ENCODE measurements around the gene PDGFA.

The PDGFA gene

DNA sequence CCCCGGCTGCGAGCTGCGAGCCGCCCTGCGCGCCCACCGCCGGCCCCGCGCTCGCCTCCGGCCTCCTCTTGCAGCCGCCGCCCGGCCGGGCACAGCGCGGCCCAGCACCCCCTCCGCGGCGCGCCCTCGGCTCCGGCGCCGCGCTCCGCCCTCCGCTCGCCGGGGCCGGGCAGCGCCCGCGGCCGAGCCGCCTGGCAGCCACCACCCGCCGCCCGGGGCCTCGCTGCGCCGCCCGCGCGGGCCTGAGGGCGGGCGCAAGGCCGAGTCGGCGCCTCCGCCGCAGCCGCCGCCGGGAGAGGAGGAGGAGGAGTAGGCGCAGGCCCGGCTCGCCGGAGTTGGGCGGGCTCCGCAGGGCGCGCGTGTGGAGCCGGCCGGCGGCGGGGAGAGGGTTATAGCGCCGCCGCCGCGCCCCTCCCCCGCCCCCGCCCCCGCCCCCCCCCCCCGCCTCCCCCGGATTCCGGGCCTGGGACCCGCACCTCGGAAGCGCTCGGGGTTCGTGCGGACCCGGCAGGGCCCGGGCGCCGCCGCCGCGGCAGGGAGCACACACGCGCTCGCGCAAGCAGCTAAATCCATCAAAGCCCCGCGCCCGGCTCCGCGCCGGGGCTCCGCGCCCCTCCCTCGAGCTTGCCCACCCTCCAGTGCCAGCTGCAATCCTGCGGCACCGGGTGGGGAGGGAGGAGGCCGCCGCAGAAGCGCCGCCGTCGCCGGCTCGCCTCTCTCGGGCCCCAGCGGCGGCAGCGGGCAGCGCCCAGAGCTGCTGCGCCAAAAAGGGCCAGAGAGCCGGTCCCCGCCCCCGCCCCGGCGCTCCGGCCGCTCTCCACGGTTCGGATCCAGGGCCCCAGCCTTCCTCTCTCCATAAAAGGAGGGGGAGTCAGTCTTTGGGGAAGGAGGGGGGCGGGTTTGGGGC is at the start of gene PDGFA:
Gene PDGFA (minus strand): TSS at position 363 of the 907 bp plus-strand sequence. CDS start 845 bp downstream, outside the sequence.
- peak; percentile 64 for DNase-seq (ENCODE audit: low spot score)

DNA sequence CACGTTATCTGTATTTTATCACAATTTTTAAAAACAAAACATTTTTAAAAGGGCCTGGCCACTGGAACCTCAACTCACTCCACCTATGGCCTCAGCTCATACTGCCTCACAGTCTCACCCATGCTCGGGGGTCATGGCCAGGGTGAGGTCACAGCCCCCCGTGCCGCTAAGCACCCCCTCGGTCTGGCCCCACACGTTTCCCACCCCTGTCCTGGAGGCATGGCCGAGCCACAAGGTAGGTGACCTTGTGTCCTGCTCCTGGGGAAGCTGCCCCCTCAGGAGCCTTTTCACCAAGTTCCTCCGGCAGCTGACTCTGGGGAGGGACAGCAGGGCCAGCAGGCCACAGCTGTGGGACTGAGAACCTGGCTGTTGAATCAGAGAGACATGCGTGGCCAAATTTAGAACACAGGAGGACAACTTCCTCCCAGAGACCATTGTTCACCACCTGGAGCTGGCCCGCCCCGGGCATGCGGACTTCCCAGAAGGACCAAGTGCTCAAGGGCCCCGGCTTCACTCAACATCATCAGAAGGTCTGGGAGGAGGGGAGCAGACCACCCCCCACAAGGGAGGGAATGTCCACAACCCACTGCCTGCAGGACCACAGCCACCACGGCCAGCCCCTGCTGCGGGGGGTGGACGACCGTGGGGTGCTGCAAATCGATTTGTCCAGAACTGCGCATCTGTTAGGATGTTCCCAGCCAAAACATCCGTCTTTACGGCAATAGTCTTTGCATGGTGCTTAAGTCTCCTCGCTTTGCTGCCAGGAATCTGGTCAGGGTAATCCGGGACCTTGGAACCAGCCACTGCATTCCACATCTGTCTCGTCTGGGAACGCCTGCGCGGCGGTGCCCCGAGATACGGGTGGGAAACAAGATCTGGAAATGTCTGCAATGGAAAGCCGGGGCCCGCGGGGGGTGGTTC is 48.6 kb upstream of the PDGFA start:
- DNase-seq (ENCODE audit: low spot score), result peak; percentile 59

DNA sequence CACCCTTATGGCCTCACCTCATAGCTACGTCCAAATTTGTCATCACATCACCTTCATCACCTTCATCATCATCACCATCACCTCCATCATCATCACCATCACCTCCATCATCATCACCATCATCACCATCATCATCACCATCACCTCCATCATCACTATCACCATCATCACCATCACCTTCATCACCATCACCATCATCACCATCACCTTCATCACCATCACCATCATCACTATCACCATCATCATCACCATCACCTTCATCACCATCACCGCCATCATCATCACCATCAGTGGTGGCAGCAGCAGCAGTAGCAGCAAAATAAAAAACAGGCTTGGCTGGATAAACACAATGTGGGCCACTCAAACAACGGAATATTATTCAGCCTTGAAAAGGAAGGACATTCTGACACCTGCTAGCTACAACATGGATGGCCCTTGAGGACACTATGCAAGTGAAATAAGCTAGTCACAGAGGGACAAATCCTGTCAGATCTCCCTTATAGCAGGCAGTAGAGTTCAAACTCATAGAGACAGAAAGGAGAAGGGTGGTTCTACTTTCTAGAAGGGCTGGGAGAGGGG is 47.7 kb upstream of the PDGFA start:
- no peak for DNase-seq (ENCODE audit: low spot score)

DNA sequence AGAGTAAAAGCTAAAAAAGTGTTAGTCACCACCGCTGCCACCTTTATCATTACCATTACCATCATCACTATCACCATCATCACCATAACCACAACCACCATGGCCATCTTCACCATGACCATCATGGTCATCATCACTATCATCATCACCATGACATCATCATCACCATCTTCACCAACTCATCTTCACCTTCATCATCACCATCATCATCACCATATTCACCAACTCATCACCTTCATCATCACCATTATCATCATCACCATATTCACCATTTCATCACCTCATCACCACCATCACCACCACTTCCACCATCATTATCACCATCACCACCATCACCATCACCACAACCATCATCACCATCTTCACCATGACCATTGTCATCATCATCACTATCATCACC is 46.5 kb upstream of the PDGFA start:
- DNase-seq (ENCODE audit: low spot score), result no peak

DNA sequence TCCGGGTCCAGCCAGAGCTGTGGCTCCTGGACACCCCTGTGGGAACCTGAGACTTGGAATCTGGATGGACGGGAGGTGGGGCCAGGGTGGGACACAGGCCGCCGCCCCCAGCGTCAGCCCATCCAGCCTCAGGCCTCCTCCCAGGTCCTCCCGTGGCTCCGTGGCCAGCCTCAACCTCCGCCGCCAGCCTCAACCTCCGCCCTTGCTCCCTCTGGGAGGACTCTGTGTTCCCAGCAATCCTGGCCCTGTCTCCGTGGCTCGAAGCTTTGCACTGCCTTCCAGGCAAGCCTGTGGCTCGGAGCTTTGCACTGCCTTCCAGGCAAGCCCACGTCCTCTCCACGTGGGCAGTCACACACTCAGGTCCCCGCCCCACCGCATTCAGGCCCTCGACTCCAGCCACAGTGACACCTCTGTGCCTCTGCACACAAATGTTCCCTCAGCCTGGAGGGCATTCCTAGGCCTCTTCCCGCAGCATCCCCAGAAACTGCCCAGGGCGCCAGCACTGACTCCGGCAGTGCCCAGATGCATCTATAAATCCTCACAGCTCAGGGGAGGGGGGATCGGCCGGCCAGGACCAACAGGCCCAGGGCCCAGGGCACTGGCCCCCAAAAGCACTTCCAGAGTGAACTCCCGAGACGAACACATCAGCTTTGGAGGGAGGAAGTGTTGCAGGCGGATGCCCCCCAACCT is 44.7 kb upstream of the PDGFA start:
- no peak for DNase-seq (ENCODE audit: low spot score)

DNA sequence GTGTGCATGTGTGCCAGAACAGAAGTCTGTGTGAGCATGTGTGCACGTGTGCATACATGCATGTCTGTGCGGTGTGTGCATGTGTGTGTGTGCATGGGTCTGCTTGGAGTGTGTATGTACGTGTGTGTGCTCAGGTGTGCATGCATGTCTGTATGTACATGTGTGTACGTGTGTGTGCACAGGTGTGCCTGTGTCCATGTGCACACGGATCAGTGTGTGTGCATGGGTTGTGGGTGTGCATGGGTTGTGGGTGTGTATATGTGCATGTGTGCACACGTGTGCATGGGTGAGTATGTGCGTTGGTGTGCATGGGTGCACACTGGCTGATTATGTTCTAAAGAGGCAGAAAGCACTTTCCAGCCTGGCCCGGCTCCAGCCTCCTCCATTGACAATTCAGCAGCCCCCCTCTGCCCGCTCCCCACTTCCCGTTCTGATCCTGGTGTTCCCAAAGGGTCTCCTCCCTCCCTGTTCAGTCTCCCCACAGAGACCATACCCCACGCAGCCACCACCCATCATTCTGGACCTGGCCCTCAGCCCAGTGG is 44.1 kb upstream of the PDGFA start:
- DNase-seq (ENCODE audit: low spot score), result no peak

DNA sequence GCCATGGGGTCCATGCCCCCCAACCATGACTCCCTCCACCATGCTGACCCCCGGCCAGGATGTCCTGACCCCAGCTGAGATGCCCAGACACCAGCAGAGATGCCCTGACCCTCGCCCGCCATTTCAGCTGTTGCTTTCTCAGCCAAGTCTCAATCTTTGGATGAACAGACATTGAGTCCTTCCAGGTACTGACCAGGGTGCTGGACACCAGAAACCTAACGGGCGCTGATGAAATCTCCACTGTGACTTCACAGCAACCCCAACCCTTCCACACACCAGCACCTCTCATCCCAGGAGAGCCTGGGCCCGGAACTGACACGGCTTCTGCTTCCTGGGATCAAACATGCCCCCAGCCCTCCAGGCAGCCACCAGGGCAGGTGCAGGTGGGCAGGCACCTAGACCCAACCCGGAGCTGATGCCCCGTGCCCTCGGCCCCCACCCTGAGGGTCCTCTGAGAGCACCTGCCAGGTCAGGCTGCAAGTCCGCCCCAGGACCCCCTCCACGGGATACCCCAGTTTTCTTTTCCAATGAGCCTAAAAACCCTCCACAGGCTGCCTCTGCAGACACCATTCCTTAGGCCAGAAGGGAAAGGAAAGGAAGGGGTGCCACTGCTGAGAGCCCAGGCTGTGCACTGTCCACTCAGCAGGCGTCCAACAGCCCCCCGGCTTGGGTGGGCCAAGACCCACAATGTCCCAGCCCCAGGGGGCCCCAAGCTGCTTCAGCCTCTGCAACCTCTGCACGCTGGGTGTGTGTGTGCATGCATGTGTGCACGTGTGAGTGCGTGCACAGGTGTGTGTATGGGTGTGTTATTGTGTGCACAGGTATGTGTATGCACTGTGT is 43.4 kb upstream of the PDGFA start:
- DNase-seq (ENCODE audit: low spot score), result no peak

DNA sequence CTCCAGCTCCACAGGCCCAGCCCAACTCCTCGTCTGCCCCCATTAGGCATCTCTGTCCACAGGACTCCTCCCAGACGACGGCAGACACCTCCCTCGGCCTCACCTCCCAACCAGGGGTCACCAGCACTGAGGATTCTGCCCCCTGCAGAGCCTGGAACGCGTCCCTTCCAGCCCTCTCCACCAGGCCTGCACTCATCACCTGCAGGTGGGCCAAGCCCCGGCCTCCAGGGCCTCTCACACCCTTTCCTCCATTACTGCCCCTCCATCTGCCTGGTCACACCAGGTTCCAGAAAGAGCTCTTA is 42.7 kb upstream of the PDGFA start:
- no peak for DNase-seq (ENCODE audit: low spot score)

DNA sequence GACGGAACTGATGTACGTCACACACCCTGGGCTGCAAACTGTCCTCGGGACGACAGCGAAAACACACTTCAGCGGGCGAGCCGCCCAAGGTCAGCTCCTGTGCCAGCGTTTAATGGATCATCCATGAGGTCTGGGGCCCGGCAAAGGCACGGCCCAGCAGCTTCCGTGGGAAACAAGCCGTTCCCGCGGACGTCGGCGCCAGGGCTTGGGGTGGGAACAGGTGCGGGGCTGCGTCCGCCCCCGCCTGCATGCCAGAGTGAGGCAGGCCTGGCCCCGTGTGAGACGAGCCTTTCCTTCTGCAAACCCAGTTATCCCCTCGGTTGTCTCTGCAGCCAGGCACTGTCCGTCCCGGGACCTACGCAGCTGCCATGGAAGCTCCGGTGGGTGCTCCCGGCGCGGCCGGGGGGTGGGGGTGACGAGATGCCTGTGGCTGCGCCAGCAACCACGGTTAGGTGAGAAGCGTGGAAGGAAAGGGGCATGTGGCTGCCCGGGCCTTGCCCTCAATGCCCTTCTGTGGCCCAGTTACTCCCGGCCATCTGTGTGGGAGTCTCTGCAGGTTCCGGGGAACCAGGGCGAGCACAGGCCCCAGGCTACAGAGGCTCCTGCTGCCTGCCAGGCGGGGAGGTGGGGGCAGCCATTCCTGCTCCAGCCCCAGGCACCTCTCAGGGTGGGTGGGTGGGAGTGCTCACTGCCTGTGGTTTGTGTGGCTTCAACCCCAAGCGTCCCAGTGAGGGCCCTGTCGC is 42.2 kb upstream of the PDGFA start:
- DNase-seq (ENCODE audit: low spot score), result no peak

DNA sequence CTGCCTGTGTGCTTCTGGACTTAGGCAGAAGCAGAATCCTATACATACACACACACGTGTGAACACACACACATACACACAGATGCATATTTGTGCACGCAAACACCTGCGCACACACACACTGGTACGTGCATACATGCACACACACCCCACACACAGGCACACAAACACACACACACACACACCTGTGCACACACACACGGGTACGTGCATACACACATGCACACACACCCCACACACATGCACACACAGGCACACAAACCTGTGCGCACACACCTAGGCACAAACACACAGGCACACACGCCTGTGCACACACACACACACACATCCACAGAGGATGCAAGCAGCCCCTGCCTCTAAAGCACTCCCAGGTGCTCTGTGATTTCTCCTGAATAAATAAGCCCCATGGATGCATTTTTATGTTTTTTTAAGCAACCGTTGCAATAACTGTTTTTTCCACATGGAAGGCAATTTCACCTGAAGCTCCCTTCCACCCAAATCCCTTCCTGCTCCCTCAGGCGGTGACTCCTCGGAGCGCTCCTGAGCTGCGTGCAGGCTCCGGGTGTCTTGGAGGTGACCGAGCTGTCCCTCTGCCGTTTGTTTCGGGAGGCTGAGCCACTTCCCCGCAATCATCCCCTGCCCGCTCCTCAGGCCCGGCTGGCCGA is 41.5 kb upstream of the PDGFA start:
- no peak for DNase-seq (ENCODE audit: low spot score)

DNA sequence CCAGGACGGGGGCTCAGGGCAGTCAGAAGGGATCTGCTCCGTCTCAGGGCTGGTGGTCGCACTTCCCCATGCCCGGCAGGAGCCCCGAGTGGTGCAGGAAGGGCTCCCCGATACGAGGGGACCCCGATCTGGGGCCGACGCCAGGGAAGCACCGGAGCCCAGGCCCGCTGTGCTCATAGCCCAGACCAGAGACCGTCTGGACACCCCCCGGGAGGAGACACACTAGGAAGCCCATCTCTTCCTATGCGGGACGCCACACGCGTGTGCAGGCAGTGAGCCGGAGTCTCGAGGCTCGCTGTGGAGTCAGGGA is 39.7 kb upstream of the PDGFA start:
- DNase-seq (ENCODE audit: low spot score), result no peak

DNA sequence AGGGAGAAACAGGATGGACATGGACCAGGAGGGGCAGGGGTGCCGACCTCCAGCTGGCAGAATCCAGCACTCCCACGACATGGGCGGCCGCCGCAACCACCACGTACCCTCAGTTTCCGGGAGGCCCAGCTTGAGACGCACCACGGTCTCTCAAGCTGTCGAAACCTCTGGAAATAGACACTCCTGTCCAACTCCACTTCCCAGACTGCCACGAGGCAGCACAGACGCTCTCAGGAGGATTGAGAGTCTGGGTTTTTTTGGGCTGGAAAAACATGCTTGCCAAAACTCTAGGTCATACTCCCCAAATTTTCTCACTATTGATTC is 37.9 kb upstream of the PDGFA start:
- no peak for DNase-seq (ENCODE audit: low spot score)

DNA sequence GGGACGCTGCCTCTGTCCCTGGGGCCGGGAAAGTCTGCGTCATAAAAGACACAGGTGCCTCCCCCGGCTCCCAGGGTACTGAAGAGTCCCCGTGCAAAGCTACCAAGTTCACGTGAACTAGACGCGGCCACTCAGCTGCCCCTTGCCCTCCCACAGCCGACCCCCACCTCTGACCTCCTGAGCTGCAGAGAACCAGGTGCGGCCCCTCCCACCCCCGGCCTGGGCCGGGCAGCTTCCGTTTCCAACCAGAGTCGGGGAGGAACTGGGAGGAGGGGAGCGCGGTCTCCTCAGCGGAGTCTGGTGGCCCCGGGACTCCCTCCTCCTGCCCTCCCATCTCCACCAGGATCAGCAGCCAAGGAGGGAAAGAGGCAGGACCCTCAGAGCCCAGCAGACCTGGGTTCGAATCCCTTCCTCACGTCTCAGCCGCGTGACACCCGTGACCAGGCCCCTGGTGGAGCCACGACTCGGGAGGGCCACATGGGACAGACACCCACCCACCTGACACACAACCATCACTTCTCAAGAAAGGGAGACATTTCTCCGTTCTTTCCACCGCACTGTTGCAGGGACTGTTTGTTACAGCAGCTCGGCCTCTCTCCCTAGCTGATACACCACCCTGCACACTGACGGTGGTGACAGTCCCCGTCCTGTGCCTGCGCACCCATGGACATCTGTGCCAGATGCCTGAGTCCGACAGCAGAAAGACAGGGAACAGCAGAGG is 37.4 kb upstream of the PDGFA start:
- no peak for DNase-seq (ENCODE audit: low spot score)

DNA sequence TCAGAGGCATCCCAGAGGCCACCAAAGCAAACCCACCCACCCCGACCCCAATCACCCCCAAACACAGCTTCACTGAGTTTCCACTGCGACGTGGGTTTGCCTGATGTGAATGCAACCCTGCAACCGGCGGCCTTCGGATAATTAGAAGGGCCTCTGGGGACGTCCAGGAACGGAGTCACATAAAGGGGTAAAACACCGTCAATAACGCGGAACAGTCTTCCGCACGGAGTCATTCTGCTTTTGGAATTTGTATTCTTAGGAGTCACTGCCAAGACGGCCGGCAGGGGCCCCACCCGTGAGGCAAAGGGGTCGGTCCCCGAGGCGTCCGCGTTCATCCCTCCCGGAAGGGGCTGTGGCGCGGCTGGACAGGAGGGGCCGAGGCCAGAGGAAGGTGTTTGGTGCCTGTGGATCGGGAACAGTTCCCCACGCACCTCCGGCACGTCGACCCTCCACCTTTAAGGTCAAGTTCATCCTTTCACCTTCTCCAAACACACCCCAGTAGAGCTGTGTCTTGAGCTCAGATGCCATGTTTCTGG is 36.7 kb upstream of the PDGFA start:
- no peak for DNase-seq (ENCODE audit: low spot score)

DNA sequence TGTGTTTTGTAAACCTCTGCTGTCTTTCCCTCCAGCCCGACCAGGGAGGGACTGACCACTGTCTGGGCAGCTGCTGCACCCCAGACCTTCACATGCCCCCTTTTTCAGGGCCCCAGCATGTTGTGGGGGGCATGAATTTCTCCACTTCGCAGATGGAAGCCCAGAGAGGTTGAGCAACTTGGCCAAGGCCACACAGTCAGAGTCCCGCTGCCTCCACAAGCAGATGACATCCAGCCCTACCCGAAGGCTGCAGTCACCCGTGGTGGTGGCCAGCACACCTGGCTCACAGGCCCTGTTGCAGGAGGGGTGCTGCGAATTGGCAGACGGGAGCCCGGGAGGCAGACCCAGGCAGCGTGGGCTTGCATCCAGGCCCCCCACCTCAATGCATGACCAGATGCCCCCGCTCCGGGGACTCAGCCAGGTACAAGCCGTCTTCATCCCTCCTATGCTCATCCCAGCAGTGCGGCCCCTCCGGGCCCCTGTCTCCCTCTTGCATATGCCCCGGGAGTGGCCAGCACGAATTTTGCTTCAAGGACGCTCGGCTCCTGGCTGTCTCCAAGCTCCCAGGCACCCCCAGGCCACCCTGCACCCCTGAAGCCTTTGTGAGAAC is 36.0 kb upstream of the PDGFA start:
- no peak for DNase-seq (ENCODE audit: low spot score)

DNA sequence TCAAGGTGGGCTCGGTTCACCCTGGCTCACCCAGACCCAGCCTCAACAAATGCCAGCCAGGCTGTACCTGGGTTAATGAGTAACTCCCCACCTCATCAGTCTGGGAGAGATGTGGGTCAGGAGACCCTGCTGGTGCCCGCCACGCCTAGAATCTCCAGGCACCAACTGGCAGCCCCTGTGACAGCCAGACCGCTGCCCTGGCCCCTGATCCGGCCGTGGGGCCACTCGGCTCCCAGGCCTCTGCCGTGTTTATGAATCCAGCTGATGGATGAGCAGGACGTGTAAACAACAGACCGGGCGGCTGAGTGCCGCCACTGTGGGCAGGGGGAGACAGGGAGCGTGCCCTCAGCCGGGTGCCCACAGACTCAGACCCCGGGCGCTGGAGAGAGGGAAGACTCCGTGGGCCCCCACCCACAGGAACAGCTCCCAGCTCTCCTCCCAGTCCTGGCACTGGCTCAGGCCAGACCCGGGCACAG is 34.0 kb upstream of the PDGFA start:
- no peak for DNase-seq (ENCODE audit: low spot score)

DNA sequence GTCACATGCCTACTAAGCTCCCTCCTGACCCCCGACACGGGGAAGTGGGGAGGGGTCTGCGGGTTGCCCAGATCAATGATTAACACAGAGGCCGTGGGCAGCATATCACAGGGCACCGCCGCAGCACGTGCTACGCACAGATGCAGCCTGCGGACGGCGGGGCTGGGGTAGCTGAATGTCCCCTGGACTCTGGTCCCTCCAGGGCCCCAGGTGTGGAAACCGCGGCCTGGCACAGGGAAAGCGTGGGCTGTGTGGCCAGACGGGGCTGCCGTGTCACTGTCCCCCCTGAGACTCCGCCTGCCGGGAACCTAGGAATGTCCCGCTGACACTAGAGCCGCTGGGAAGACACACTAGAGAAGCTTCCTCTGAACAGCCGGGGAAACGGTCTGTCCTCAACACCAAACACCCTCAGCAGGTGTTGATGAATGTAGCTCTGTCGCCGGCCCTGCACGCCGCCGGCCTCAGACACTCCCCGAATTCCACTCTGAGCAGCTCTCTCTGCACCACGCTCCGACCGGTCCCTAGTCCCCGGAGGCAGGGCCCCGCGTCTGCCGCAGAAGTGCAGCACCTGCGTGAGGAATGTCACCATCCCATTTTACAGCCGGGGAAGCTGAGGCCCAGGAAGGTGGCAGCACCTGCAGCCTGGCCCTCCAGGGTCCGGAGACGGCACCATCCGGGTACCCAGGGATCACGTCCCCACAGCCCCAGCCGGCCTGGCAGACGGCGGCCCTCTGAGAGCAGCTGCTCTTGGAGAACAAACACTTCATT is 33.4 kb upstream of the PDGFA start:
- DNase-seq (ENCODE audit: low spot score), result no peak

All from AG08395 (cell line).